ENCODE measurements around the gene SMCO3. TPM values are rescaled to one million over a fixed set of nuclear protein-coding genes. Genes with fewer than 3 reads are reported as not detected.
A peak's percentile ranks its signal among the peaks of the same experiment; 100 is the strongest.

SMCO3 gene
- total RNA-seq, 1 experiment from 2014 or later: not detected

- Mint-ChIP-seq H3K9me3 (peaks cover 13% of the 10 kb centered on the region), H3K27ac (peak overlapping the region; percentile 100), H3K4me1 (peaks cover 40% of the 10 kb centered on the region), H3K27me3 (ENCODE audit: low read depth) (no peaks in the 10 kb centered on the region; the same call in 1 of the 2 replicates), H3K4me3 (peak overlapping the region; percentile 99), H3K36me3 (peaks cover 33% of the 10 kb centered on the region)
- DNase-seq (ENCODE audit: low spot score) (peak; percentile 78), ATAC-seq (peak; percentile 46)
- POLR2A ChIA-PET: interaction anchor here (0.6 to 3.2 kb wide), 10 partner anchors 13 to 1768 kb away, joined by 3 to 23 read pairs (median 4); partner anchors contain the start of genes C12orf60 and WBP11
- CTCF ChIA-PET: interaction anchor here (0.5 to 3.5 kb wide), 9 partner anchors 13 to 1724 kb away, joined by 3 to 21 read pairs (median 5); partner anchors contain the start of genes C12orf60 and WBP11
- TF ChIP-seq SMAD4 (CRISPR knock-in tag; IDR thresholded peaks at IDR 0.05) (no peak), ATF1 (CRISPR knock-in tag; IDR thresholded peaks at IDR 0.05) (no peak), ZNF512 (CRISPR knock-in tag; IDR thresholded peaks at IDR 0.05; ENCODE audit: borderline replicate concordance) (no peak), MYBL2 (CRISPR knock-in tag; IDR thresholded peaks at IDR 0.05) (no peak), ESRRA (CRISPR knock-in tag; IDR thresholded peaks at IDR 0.05; ENCODE audit: borderline replicate concordance) (no peak; the same call in 1 of the 2 replicates), ETV6 (CRISPR knock-in tag; IDR thresholded peaks at IDR 0.05) (0 out of 2 replicates have a peak, but pooled peaks have one; percentile 31), ATF2 (CRISPR knock-in tag; IDR thresholded peaks at IDR 0.05; ENCODE audit: borderline replicate concordance, low read depth) (no peak), ZNF281 (CRISPR knock-in tag; IDR thresholded peaks at IDR 0.05) (peak; percentile 13; the same call in 1 of the 2 replicates), TP53 (CRISPR knock-in tag; IDR thresholded peaks at IDR 0.05) (no peak), GABPB1 (CRISPR knock-in tag; IDR thresholded peaks at IDR 0.05) (no peak; the same call in 1 of the 2 replicates), CBFB (CRISPR knock-in tag; IDR thresholded peaks at IDR 0.05; ENCODE audit: low read depth) (0 out of 2 replicates have a peak, but pooled peaks have one; percentile 11), RELA (CRISPR knock-in tag; IDR thresholded peaks at IDR 0.05; ENCODE audit: borderline replicate concordance) (no peak), GTF2I (CRISPR knock-in tag; conservative IDR thresholded peaks at IDR 0.05) (no peak), ZNF423 (CRISPR knock-in tag; IDR thresholded peaks at IDR 0.05) (no peak), ZNF232 (CRISPR knock-in tag; IDR thresholded peaks at IDR 0.05) (peak; percentile 1; the same call in 1 of the 2 replicates), KAT7 (CRISPR knock-in tag; IDR thresholded peaks at IDR 0.05; ENCODE audit: borderline replicate concordance) (no peak), EMX1 (CRISPR knock-in tag; IDR thresholded peaks at IDR 0.05) (no peak), E2F4 (CRISPR knock-in tag; IDR thresholded peaks at IDR 0.05; ENCODE audit: borderline replicate concordance, low read depth) (no peak), NR2C2 (CRISPR knock-in tag; IDR thresholded peaks at IDR 0.05) (no peak), AFF4 (CRISPR knock-in tag; IDR thresholded peaks at IDR 0.05; ENCODE audit: borderline replicate concordance) (no peak), ERG (CRISPR knock-in tag; IDR thresholded peaks at IDR 0.05) (peak; percentile 93), TEAD1 (CRISPR knock-in tag; IDR thresholded peaks at IDR 0.05) (no peak), JAZF1 (CRISPR knock-in tag; IDR thresholded peaks at IDR 0.05) (no peak), CREM (CRISPR knock-in tag; IDR thresholded peaks at IDR 0.05) (peak; percentile 7; the same call in 1 of the 2 replicates), ZMAT4 (CRISPR knock-in tag; IDR thresholded peaks at IDR 0.05) (no peak)
Measured at GRCh38 chr12:14769466-14769968, 44.5 kb downstream of the SMCO3 start.

Measured in WTC11 (cell line).